Renal pelvis (tissue), 12 donors: ENCODE measurements around the gene AFG3L2. TPM values are rescaled to one million over a fixed set of nuclear protein-coding genes. Genes with fewer than 3 reads are reported as not detected.
"Not testable (repeated sequence)": the region's sequence is repeated elsewhere in the genome, so short reads cannot be mapped to it uniquely, and the experiment has no call there.

Experiments used
- DNase-seq: peaks from one replicate; pipeline ENCODE4 v3.0.0-alpha.2; 2013
- long read RNA-seq, 16 experiments: transcript quantifications; one replicate each; lab custom pipeline, GENCODE V29; 2026
- polyA plus RNA-seq, 3 donors: library from polyadenylated mRNA; unstranded; fragments of 120-200 nt; gene quantifications; one replicate each; pipeline ENCODE4 v1.2.1, GENCODE V29; 2013; ENCODE audit not compliant: insufficient read length in 3 of 3

AFG3L2 gene
- 10 to 100 TPM; 66.9 to 74.9 (median 72.0) TPM for polyA plus RNA-seq
- long read RNA-seq, donor 1, transcript AFG3L2-201 (17 exons, 3,247 nt): major isoform, 12 of 23 reads
- long read RNA-seq, donor 1, partial matches to known transcripts: 9 of 23 reads
- long read RNA-seq, donor 1, other reads (novel, unspliced or antisense): 0 of 23 reads
- long read RNA-seq, donor 2, transcript AFG3L2-201 (17 exons, 3,247 nt): major isoform, 22 of 25 reads
- long read RNA-seq, donor 2, partial matches to known transcripts: 0 of 25 reads
- long read RNA-seq, donor 2, other reads (novel, unspliced or antisense): 0 of 25 reads
- long read RNA-seq, donor 3, transcript AFG3L2-201 (17 exons, 3,247 nt): major isoform, 9 of 28 reads
- long read RNA-seq, donor 3, partial matches to known transcripts: 17 of 28 reads
- long read RNA-seq, donor 3, other reads (novel, unspliced or antisense): 0 of 28 reads
- long read RNA-seq, donor 4, transcript AFG3L2-201 (17 exons, 3,247 nt): major isoform, 11 of 23 reads
- long read RNA-seq, donor 4, partial matches to known transcripts: 12 of 23 reads
- long read RNA-seq, donor 4, other reads (novel, unspliced or antisense): 0 of 23 reads
- long read RNA-seq, donor 5, partial matches to known transcripts: 6 of 11 reads
- long read RNA-seq, donor 5, other reads (novel, unspliced or antisense): 0 of 11 reads
- long read RNA-seq, donor 6, transcript AFG3L2-201 (17 exons, 3,247 nt): major isoform, 11 of 30 reads
- long read RNA-seq, donor 6, partial matches to known transcripts: 17 of 30 reads
- long read RNA-seq, donor 6, other reads (novel, unspliced or antisense): 0 of 30 reads
- long read RNA-seq, donor 7, transcript AFG3L2-201 (17 exons, 3,247 nt): major isoform, 11 of 45 reads
- long read RNA-seq, donor 7, partial matches to known transcripts: 30 of 45 reads
- long read RNA-seq, donor 7, other reads (novel, unspliced or antisense): 0 of 45 reads
- long read RNA-seq, donor 8, partial matches to known transcripts: 0 of 3 reads
- long read RNA-seq, donor 8, other reads (novel, unspliced or antisense): 0 of 3 reads
- long read RNA-seq, donor 9, transcript AFG3L2-201 (17 exons, 3,247 nt): major isoform, 10 of 30 reads
- long read RNA-seq, donor 9, partial matches to known transcripts: 19 of 30 reads
- long read RNA-seq, donor 9, other reads (novel, unspliced or antisense): 0 of 30 reads
- long read RNA-seq, donor 10, transcript AFG3L2-201 (17 exons, 3,247 nt): major isoform, 6 of 30 reads
- long read RNA-seq, donor 10, partial matches to known transcripts: 23 of 30 reads
- long read RNA-seq, donor 10, other reads (novel, unspliced or antisense): 0 of 30 reads
- long read RNA-seq, donor 11, transcript AFG3L2-201 (17 exons, 3,247 nt): major isoform, 5 of 5 reads
- long read RNA-seq, donor 11, partial matches to known transcripts: 0 of 5 reads
- long read RNA-seq, donor 11, other reads (novel, unspliced or antisense): 0 of 5 reads
- long read RNA-seq, donor 12, transcript AFG3L2-201 (17 exons, 3,247 nt): major isoform, 13 of 52 reads
- long read RNA-seq, donor 12, partial matches to known transcripts: 38 of 52 reads
- long read RNA-seq, donor 12, other reads (novel, unspliced or antisense): 0 of 52 reads
- long read RNA-seq, donor 13, partial matches to known transcripts: 5 of 9 reads
- long read RNA-seq, donor 13, other reads (novel, unspliced or antisense): 0 of 9 reads
- long read RNA-seq, donor 14: 0 reads
- long read RNA-seq, donor 15: 0 reads
- long read RNA-seq, donor 16, transcript AFG3L2-201 (17 exons, 3,247 nt): major isoform, 6 of 25 reads
- long read RNA-seq, donor 16, partial matches to known transcripts: 16 of 25 reads
- long read RNA-seq, donor 16, other reads (novel, unspliced or antisense): 0 of 25 reads

GRCh38 chr18:12376754-12377555 lies at the start of gene AFG3L2:
Gene AFG3L2 (minus strand): TSS chr18:12377227. CDS start chr18:12377082, 145 bp downstream.
- DNase-seq: peak; percentile 99

DNA sequence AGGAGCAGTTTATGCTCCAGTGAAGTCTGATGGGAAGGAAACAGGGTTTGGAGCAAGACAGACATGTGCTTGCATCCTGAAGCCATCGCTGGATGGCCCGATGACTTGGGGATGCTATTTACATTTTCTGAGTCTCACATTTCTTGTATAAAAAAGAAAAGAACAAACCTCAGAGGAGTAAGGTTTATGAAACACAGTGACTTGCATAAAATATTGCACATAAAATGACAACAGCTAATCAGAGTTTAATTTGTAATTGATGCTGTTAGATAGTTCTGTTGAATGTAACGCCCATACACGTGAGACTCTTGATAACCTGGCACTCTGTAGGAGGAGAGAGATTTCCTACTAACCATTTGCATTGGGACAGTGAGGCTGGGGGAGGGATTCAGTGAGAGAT lies 47.2 kb upstream of the AFG3L2 start:
- no peak for DNase-seq

DNA sequence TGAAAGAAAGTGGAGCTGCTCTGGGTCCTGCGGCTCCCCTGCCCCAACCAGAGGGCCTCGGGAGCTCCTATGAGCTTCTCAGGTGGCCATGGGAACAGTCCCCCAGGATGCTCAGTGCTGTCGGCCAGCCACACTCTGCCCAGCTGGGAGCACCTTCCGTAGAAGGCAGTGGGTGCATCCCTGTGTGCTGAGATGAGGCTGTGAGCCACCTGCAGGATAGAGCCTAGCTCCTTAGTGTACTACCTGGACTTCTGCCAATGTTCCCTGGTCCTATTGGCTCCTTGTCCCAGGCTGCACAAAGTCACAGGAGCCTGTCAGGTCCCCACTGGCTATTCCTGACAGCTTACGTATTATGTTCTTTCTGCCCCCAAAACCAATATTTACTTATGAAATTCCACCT lies 46.8 kb upstream of the AFG3L2 start:
- no peak for DNase-seq

DNA sequence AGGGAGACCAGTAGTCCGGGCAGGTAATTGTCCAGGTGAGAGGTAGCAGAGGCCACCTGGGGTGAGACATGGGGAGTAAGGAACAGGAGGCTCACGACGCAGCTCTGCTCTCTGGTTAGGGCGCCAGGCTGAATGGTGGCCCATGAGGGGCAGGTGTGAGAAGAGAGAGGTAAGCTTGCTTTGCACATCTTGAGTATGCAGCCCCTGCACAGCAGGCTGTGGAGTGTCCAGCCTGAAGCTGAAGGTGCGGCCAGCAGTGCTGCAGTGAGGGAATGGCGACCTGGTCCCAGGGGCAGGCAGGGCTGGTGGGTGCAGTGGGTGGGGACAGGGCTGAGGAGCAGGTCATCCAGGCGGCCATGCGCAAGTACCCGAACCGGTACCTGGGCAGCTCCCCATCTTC lies 46.4 kb upstream of the AFG3L2 start:
- no peak for DNase-seq

- no peak for DNase-seq
Measured at GRCh38 chr18:12422936-12423335, 45.9 kb upstream of the AFG3L2 start.

DNA sequence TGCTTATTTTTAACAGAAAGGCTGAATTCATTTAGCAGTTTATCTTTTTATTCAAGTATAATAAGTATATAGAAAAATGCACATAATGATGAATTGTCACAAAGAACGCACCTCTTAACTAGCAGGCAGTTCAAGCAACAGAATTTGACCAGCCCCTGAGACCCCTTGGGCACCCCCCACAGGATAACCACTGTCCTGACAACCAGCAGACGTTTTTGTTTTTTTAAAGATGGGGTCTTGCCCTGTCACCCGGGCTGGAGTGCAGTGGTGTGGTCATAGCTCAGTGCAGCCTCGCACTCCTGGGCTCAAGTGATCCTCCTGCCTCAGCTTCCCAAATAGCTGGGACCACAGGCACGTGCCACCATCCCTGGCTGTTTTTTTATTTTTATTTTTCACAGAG lies 44.7 kb upstream of the AFG3L2 start:
- DNase-seq: no peak

DNA sequence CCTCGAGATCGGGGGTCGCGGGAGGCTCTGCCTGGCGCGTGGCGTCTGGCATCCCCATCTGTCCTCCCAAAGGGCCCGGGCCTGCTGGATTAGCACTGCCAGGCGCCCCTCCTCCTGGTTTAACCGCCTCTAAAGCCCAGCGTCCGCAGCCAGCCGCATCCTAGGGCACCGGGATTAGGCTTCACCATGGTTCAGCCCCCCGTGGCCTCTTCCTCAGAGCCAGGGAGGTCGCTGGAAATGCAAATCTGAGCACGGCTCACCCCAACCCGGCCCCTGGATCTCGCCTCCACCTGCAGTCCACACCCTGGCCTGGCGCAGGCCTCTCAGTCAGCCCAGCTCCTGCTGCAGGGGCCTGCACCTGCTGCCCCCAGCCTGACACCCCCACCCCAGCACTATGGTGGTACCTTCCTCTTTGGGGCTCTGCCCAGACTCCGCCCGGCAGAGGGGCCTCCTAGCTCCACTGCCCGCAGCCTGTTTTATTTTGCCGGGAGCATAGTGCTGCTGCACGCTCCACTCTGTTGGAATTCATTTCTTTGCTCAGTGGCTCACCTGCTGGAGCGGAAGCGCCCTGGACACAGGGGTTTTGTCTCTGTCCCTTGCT lies 43.9 kb upstream of the AFG3L2 start:
- DNase-seq: peak; percentile 52

GRCh38 chr18:12417687-12418086 lies 40.7 kb upstream of the AFG3L2 start:
- no peak for DNase-seq

GRCh38 chr18:12416098-12416729 lies 39.2 kb upstream of the AFG3L2 start:
- DNase-seq: no peak

DNA sequence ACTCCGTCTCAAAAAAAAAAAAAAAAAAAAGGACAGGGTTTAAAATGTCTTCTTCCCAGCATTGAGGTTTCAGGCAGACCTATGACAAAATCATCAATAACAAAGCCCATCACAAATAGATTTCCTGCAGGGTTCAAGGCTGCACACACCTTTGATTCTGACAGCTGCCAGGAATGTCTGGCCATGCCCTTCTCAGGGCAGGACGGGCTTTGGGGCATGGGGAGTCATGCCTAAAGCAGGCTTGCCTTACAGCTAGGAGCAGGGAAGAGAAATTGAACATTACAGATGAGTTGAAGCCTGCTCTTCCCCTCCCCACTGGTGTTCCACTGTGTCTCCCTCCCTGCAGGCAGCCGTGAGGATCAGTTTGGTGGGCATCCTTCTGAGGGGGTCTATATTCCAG lies 34.4 kb upstream of the AFG3L2 start:
- no peak for DNase-seq

DNA sequence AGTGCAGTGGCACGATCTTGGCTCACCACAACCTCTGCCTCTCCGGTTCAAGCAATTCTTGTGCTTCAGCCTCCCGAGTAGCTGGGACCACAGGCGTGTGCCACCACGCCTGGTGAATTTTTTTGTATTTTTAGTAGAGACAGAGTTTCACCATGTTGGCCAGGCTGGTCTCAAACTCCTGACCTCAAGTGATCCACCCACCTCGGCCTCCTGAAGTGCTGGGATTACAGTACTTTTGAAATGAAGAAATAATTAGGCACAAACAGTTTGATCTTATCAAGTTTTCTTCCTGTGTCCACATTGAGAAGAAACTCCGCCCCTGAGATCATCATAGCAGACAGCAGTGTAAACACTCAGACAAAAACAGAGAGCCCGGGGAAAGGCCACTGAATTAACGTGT lies 33.7 kb upstream of the AFG3L2 start:
- DNase-seq: not testable (repeated sequence)

DNA sequence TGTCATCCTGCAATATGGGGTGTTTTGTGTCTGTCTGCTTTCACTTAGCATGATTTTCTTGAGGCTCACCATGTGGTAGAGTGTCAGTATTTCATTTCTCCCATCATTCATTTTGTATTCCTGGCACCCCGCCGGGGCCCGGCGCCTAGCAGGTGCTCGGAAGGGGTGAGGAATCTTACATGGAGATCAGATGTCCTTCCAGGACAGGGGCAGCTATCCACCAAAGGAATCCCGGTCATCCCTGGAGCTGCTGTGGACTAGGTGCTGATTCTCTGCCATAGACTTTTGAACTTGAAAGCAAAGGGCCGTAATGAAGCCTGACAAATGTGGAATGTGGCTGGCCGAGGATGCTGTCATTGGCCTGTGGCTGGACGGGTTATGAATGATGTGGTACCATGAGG lies 33.1 kb upstream of the AFG3L2 start:
- no peak for DNase-seq

DNA sequence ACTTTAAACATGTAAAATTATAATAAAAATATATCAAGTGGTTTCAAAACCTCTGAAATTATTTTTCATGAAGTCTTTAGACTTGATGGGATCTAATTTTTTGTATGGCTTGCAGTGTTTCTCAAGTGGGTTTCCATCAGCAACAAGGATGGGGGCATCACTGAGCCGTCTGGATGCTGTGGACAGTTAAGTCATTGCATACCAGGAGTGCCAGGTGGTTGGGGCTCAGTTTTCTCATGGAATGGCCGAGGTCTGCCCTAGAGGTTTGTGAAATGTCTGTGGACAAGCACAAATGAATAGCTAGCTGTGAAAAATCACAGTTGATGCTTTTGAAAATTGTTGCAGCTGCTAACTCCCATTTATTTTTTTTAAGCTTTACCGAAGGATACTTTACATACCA lies 32.4 kb upstream of the AFG3L2 start:
- DNase-seq: peak; percentile 29

DNA sequence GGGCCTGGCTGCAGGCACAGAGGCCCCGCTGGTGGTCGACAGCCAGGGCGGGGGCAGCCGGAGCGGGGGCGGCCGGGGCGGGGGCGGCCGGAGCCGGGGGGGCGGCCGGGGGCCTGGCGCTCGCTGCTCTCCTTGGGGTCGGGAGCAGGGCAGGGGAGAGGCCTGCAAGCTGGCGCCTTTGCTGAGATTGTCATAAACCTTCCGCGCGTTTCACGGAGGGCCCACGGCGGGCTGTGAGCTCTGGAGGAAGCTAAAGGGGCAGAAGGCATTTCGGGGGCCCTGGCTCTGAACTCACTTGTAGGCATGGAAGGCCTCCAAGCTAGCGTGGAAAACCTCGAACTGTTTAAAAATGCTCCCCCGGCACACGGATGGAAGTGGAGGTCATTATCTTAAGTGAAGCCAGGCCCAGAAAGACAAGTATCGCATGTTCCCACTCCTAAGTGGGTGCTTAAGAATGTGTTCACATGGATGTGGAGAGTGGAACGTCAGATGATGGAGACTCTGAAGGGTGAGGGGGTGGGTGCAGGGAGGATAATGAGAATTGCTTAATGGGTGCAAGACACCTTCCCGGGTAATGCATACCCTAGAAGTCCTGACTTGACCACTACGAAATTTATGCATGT lies 31.3 kb upstream of the AFG3L2 start:
- peak; percentile 16 for DNase-seq

DNA sequence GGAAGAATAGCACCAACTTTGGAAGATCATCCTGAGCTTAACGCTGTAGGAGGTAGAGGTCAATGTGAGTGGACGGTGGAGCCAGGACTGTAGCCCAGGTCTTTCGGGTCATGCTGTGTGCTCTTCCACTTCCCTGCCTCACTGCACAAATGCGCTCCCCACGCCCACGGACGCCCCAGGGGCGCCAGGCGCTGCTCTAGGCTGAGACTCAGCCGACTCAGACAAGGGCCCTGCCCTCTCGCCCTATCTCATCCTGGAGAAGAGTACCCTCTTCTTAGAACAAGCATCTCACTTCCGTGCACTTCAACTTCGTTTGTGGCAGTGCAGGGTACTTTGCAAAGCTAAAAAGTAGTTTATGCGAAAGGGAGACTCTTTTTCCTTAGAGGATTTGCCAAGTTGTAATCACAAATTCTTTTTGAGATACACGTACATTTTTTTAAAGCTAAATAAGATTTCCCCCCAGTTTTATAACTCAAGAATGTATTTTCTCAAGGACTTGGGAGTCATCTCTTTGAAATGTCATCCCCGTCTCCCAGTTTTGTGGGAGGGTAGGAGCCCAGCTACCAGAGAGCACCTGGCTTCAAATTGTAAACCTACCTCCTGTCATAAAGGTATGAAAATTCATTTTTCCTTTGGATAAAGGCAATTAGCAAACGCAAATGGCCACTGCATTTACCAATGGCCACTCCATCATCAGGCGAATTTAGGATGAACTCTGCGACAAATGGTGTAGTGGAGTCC lies 29.5 kb upstream of the AFG3L2 start:
- no peak for DNase-seq

- DNase-seq: no peak
Measured at GRCh38 chr18:12405066-12405465, 28.0 kb upstream of the AFG3L2 start.

DNA sequence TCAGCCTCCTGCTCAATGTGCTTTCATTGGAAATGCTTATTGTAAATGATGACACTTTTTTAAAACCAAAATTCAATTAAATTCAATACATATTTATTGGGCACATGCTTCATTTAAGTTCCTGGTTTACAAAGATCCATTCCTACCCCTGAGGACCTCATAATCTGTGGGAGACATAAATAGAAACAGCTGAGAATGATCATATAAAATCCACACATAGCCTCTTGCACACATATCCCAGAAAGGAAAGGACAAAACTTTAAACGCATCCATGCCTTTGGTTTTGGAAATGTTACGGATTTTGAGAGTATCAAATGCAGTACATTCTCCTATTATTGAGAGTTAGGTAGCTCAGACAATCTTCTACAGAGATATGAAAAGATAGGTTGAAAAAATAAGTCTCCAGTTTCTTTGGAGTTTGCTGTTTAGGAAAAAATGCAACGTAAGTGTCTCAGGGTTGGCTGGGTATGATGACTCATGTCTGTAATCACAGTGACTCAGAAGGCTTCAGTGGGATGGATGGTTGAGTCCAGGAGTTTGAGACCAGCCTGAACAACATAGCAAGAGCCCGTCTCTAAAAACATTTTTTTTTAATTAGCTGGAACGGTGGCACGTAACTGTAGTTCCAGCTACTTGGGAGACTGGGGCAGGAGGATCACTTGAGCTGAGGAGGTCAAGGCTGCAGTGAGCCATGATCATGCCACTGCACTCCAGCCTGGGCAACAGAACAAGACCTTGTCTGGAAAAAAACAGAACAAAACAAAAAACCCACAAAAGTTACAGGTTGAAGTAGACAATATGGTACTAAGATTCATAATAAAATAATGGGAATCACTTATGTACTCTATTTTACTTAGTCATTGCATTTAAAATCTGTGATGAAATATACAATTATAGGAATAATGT lies 26.8 kb upstream of the AFG3L2 start:
- no peak for DNase-seq
